ENCODE data around the gene BDKRB2.

The BDKRB2 gene

GRCh38 chr14:96277890-96278289 lies 73.3 kb downstream of the BDKRB2 start:
- Histone ChIP-seq H3K9ac (ENCODE audit: low read depth in 1 of 2, low read length in 2 of 2) (no peak overlapping the region), H3K27ac (ENCODE audit: low read depth in 2 of 2, low read length in 2 of 2) (no peak overlapping the region), H3K4me1 (ENCODE audit: control insufficient read depth in 2 of 2, insufficient read depth in 2 of 2, low read length in 2 of 2) (peaks cover 0 to 2% of the 10 kb centered on the region in 2 donors), H3K27me3 (ENCODE audit: control insufficient read depth in 2 of 2, insufficient read depth in 2 of 2, low read length in 2 of 2) (no peaks in the 10 kb centered on the region), H3K36me3 (ENCODE audit: control insufficient read depth in 2 of 2, insufficient read depth in 2 of 2, low read length in 2 of 2) (peaks cover 1 to 4% of the 10 kb centered on the region in 2 donors), H3K9me3 (ENCODE audit: control insufficient read depth in 2 of 2, low read length in 2 of 2) (peaks cover 3 to 7% of the 10 kb centered on the region in 2 donors), H3K4me3 (ENCODE audit: low read length in 2 of 2) (no peak overlapping the region)

- H3K9me3 ChIP-seq (ENCODE audit: control insufficient read depth in 2 of 2, low read length in 2 of 2), result peaks cover 3 to 7% of the 10 kb centered on the region in 2 donors
- no peak overlapping the region for H3K9ac ChIP-seq (ENCODE audit: low read depth in 1 of 2, low read length in 2 of 2)
- H3K4me1 ChIP-seq (ENCODE audit: control insufficient read depth in 2 of 2, insufficient read depth in 2 of 2, low read length in 2 of 2), result peaks cover 0 to 2% of the 10 kb centered on the region in 2 donors
- H3K4me3 ChIP-seq (ENCODE audit: low read length in 2 of 2), result no peak overlapping the region
- no peak overlapping the region for H3K27ac ChIP-seq (ENCODE audit: low read depth in 2 of 2, low read length in 2 of 2)
- no peaks in the 10 kb centered on the region for H3K27me3 ChIP-seq (ENCODE audit: control insufficient read depth in 2 of 2, insufficient read depth in 2 of 2, low read length in 2 of 2)
- peaks cover 7 to 9% of the 10 kb centered on the region in 2 donors for H3K36me3 ChIP-seq (ENCODE audit: control insufficient read depth in 2 of 2, insufficient read depth in 2 of 2, low read length in 2 of 2)
Observed at GRCh38 chr14:96279564-96279963, 74.9 kb downstream of the BDKRB2 start.

DNA sequence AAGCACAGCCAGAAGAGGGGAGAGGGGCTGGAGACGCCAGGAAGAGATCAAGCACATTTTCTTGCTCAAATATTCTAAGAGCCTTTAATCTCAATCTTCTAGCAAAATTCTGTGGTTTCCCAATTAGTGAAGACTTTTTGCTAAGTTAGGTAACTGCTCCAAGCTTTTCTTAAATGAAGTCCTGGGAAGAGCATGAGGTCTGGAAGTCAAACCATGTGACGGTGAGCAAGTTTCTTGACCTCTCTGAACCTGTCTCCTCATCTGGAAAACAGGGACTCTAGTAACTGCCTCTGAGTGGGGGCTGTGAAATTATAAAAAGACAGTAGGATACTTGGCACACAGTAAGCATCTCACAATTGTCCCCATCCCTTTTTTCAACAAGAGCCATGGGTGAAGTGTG lies 75.5 kb downstream of the BDKRB2 start:
- no peaks in the 10 kb centered on the region for H3K27me3 ChIP-seq (ENCODE audit: control insufficient read depth in 2 of 2, insufficient read depth in 2 of 2, low read length in 2 of 2)
- no peak overlapping the region for H3K27ac ChIP-seq (ENCODE audit: low read depth in 2 of 2, low read length in 2 of 2)
- peaks cover 3 to 7% of the 10 kb centered on the region in 2 donors for H3K9me3 ChIP-seq (ENCODE audit: control insufficient read depth in 2 of 2, low read length in 2 of 2)
- H3K4me1 ChIP-seq (ENCODE audit: control insufficient read depth in 2 of 2, insufficient read depth in 2 of 2, low read length in 2 of 2), result peaks cover 0 to 2% of the 10 kb centered on the region in 2 donors
- no peak overlapping the region for H3K4me3 ChIP-seq (ENCODE audit: low read length in 2 of 2)
- H3K36me3 ChIP-seq (ENCODE audit: control insufficient read depth in 2 of 2, insufficient read depth in 2 of 2, low read length in 2 of 2), result peaks cover 7 to 11% of the 10 kb centered on the region in 2 donors
- H3K9ac ChIP-seq (ENCODE audit: low read depth in 1 of 2, low read length in 2 of 2), result no peak overlapping the region

DNA sequence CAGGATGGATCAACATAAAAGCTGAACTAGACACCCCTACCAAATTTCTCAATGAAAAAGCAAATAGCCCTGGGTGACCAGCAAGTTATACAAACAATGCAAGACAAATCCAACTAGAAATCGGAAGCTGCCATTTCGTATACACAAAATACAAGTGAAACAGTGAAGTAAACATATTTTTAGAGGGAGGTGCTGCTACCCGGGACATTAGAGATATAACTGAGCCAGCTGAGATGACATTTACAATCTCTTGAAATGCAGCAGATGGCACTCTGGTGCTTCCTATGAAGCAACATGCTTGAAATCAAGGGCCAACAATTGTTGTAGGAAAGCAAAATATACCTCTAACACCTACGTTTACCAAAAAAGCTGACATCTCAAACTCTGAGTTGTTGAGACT lies 76.8 kb downstream of the BDKRB2 start:
- Histone ChIP-seq H3K9ac (ENCODE audit: low read depth in 1 of 2, low read length in 2 of 2) (no peak overlapping the region), H3K4me3 (ENCODE audit: low read length in 2 of 2) (no peak overlapping the region), H3K36me3 (ENCODE audit: control insufficient read depth in 2 of 2, insufficient read depth in 2 of 2, low read length in 2 of 2) (peaks cover 11 to 17% of the 10 kb centered on the region in 2 donors), H3K4me1 (ENCODE audit: control insufficient read depth in 2 of 2, insufficient read depth in 2 of 2, low read length in 2 of 2) (no peaks in the 10 kb centered on the region), H3K9me3 (ENCODE audit: control insufficient read depth in 2 of 2, low read length in 2 of 2) (peaks cover 3 to 7% of the 10 kb centered on the region in 2 donors), H3K27ac (ENCODE audit: low read depth in 2 of 2, low read length in 2 of 2) (no peak overlapping the region), H3K27me3 (ENCODE audit: control insufficient read depth in 2 of 2, insufficient read depth in 2 of 2, low read length in 2 of 2) (no peaks in the 10 kb centered on the region)

- Histone ChIP-seq H3K36me3 (ENCODE audit: control insufficient read depth in 2 of 2, insufficient read depth in 2 of 2, low read length in 2 of 2) (peaks cover 14 to 21% of the 10 kb centered on the region in 2 donors), H3K4me1 (ENCODE audit: control insufficient read depth in 2 of 2, insufficient read depth in 2 of 2, low read length in 2 of 2) (no peaks in the 10 kb centered on the region), H3K4me3 (ENCODE audit: low read length in 2 of 2) (no peak overlapping the region), H3K9ac (ENCODE audit: low read depth in 1 of 2, low read length in 2 of 2) (no peak overlapping the region), H3K27ac (ENCODE audit: low read depth in 2 of 2, low read length in 2 of 2) (no peak overlapping the region), H3K9me3 (ENCODE audit: control insufficient read depth in 2 of 2, low read length in 2 of 2) (no peaks in the 10 kb centered on the region), H3K27me3 (ENCODE audit: control insufficient read depth in 2 of 2, insufficient read depth in 2 of 2, low read length in 2 of 2) (no peaks in the 10 kb centered on the region)
Observed at GRCh38 chr14:96284008-96284407, 79.4 kb downstream of the BDKRB2 start.

DNA sequence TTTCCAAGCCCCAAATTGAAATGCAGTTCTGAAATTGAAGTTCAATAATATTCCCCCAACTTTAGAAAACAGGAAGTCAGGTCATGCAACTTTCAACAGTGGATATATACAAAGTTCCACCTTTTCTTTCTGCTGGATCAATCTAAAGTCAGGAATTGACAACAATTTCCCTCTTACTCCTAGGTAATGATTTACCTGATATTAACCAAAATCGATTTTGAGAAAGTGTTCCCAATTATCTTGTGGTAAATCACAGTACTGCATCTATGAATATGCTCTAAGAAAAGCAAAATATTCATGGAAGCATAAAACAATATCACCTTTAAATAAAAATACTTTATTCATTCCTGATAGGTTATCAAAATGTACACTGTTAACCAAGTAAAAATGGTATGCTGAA lies 79.8 kb downstream of the BDKRB2 start:
- H3K9ac ChIP-seq (ENCODE audit: low read depth in 1 of 2, low read length in 2 of 2), result no peak overlapping the region
- peaks cover 18 to 25% of the 10 kb centered on the region in 2 donors for H3K36me3 ChIP-seq (ENCODE audit: control insufficient read depth in 2 of 2, insufficient read depth in 2 of 2, low read length in 2 of 2)

DNA sequence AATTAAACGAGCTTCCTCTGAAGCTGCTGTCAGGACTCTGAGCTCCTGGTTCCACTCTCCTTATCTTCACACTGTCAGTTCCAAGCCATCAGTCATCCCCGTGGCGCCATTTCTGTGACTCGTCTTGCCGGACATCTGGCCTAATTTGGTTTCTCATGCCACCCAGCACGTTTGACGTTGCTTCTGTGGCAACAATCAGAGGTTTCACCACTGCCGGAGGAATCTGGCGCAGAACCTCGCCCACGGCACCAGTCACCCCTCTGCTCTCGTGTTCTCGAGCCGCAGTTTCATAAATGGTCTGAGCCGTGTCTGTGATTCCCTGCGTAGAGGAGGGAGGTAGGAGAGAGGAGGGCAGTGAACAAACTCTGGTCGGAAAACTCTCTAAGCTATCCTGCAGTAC lies 81.0 kb downstream of the BDKRB2 start:
- Histone ChIP-seq H3K36me3 (ENCODE audit: control insufficient read depth in 2 of 2, insufficient read depth in 2 of 2, low read length in 2 of 2) (peaks cover 29 to 36% of the 10 kb centered on the region in 2 donors), H3K27ac (ENCODE audit: low read depth in 2 of 2, low read length in 2 of 2) (no peak overlapping the region), H3K9ac (ENCODE audit: low read depth in 1 of 2, low read length in 2 of 2) (no peak overlapping the region)

More for the DNA sequence above, 79.8 kb downstream of the BDKRB2 start:
- H3K27me3 ChIP-seq (ENCODE audit: control insufficient read depth in 2 of 2, insufficient read depth in 2 of 2, low read length in 2 of 2), result no peaks in the 10 kb centered on the region
- H3K27ac ChIP-seq (ENCODE audit: low read depth in 2 of 2, low read length in 2 of 2), result no peak overlapping the region
- no peak overlapping the region for H3K4me3 ChIP-seq (ENCODE audit: low read length in 2 of 2)
- no peaks in the 10 kb centered on the region for H3K4me1 ChIP-seq (ENCODE audit: control insufficient read depth in 2 of 2, insufficient read depth in 2 of 2, low read length in 2 of 2)
- no peaks in the 10 kb centered on the region for H3K9me3 ChIP-seq (ENCODE audit: control insufficient read depth in 2 of 2, low read length in 2 of 2)

DNA sequence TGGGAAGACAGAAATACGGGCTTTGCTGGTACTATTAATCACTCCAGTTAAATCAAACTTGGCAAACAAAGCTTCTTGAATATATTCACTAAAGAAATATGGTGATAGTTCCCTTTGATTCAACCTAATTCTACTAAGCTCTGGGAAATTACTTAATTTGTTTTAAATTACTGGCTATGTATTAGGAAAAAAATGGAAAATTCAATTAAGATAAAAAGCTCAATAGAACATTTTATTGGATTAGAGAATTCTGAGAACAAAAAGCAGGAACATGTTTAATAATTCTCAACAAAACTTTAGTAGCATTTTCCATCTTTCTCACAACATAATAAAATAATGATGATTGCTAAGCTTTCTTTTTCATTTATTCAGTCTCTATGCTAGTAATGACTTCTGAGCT lies 81.6 kb downstream of the BDKRB2 start:
- no peak overlapping the region for H3K9ac ChIP-seq (ENCODE audit: low read depth in 1 of 2, low read length in 2 of 2)
- H3K4me3 ChIP-seq (ENCODE audit: low read length in 2 of 2), result no peak overlapping the region
- no peaks in the 10 kb centered on the region for H3K27me3 ChIP-seq (ENCODE audit: control insufficient read depth in 2 of 2, insufficient read depth in 2 of 2, low read length in 2 of 2)
- H3K4me1 ChIP-seq (ENCODE audit: control insufficient read depth in 2 of 2, insufficient read depth in 2 of 2, low read length in 2 of 2), result no peaks in the 10 kb centered on the region
- H3K9me3 ChIP-seq (ENCODE audit: control insufficient read depth in 2 of 2, low read length in 2 of 2), result no peaks in the 10 kb centered on the region
- peaks cover 30 to 36% of the 10 kb centered on the region in 2 donors for H3K36me3 ChIP-seq (ENCODE audit: control insufficient read depth in 2 of 2, insufficient read depth in 2 of 2, low read length in 2 of 2)
- no peak overlapping the region for H3K27ac ChIP-seq (ENCODE audit: low read depth in 2 of 2, low read length in 2 of 2)

More for the DNA sequence above, 81.0 kb downstream of the BDKRB2 start:
- Histone ChIP-seq H3K4me1 (ENCODE audit: control insufficient read depth in 2 of 2, insufficient read depth in 2 of 2, low read length in 2 of 2) (no peaks in the 10 kb centered on the region), H3K9me3 (ENCODE audit: control insufficient read depth in 2 of 2, low read length in 2 of 2) (no peaks in the 10 kb centered on the region), H3K4me3 (ENCODE audit: low read length in 2 of 2) (no peak overlapping the region), H3K27me3 (ENCODE audit: control insufficient read depth in 2 of 2, insufficient read depth in 2 of 2, low read length in 2 of 2) (no peaks in the 10 kb centered on the region)

- H3K9me3 ChIP-seq (ENCODE audit: control insufficient read depth in 2 of 2, low read length in 2 of 2), result no peaks in the 10 kb centered on the region
- no peaks in the 10 kb centered on the region for H3K27me3 ChIP-seq (ENCODE audit: control insufficient read depth in 2 of 2, insufficient read depth in 2 of 2, low read length in 2 of 2)
- H3K27ac ChIP-seq (ENCODE audit: low read depth in 2 of 2, low read length in 2 of 2), result no peak overlapping the region
- no peak overlapping the region for H3K9ac ChIP-seq (ENCODE audit: low read depth in 1 of 2, low read length in 2 of 2)
- no peak overlapping the region for H3K4me3 ChIP-seq (ENCODE audit: low read length in 2 of 2)
- peaks cover 33% of the 10 kb centered on the region in 2 donors for H3K36me3 ChIP-seq (ENCODE audit: control insufficient read depth in 2 of 2, insufficient read depth in 2 of 2, low read length in 2 of 2)
- H3K4me1 ChIP-seq (ENCODE audit: control insufficient read depth in 2 of 2, insufficient read depth in 2 of 2, low read length in 2 of 2), result no peaks in the 10 kb centered on the region
Observed at GRCh38 chr14:96287856-96288255, 83.2 kb downstream of the BDKRB2 start.

Data from mucosa of rectum (tissue), 2 donors.